ENCODE data around the gene XIRP1.

Gene XIRP1

GRCh38 chr3:39166134-39166710 lies 26.2 kb downstream of the XIRP1 start:
- DNase-seq, result no peak

GRCh38 chr3:39165518-39165917 lies 26.9 kb downstream of the XIRP1 start:
- no peak for DNase-seq

DNA sequence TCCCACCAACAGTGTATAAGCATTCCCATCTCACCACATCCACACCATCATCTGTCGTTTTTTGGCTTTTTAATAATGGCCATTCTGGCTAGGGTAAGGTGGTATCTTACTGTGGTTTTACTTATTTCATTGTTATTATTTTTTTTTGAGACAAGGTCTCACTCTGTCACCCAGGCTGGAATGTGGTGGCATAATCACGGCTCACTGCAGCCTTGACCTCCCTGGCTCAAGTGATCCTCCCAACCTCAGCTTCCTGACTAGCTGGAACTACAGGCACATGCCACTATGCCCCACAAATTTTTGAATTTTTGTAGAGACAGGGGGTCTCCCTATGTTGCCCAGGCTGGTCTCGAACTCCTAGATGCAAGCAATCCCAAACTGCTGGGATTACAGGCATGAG lies 28.0 kb downstream of the XIRP1 start:
- DNase-seq, result no peak

GRCh38 chr3:39158148-39158715 lies 34.2 kb downstream of the XIRP1 start:
- DNase-seq, result no peak

DNA sequence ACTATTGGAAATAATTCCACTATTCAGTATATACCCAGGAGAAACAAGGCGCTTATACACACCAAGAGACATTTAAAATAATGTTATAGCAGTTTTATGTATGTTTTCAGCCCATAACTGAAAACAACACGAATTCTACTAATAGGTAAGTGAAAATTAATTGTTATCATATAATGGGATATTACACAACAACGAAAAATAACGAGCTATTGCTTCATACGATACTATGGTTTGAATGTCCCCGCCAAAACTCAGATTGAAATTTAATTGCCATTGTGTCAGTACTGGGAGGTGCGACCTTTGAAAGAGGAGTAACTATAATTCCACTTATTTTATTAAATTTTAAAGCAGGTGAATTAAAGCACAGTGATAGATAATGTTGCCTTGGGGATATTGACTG lies 35.0 kb downstream of the XIRP1 start:
- no peak for DNase-seq

GRCh38 chr3:39156421-39156820 lies 36.0 kb downstream of the XIRP1 start:
- DNase-seq, result no peak

DNA sequence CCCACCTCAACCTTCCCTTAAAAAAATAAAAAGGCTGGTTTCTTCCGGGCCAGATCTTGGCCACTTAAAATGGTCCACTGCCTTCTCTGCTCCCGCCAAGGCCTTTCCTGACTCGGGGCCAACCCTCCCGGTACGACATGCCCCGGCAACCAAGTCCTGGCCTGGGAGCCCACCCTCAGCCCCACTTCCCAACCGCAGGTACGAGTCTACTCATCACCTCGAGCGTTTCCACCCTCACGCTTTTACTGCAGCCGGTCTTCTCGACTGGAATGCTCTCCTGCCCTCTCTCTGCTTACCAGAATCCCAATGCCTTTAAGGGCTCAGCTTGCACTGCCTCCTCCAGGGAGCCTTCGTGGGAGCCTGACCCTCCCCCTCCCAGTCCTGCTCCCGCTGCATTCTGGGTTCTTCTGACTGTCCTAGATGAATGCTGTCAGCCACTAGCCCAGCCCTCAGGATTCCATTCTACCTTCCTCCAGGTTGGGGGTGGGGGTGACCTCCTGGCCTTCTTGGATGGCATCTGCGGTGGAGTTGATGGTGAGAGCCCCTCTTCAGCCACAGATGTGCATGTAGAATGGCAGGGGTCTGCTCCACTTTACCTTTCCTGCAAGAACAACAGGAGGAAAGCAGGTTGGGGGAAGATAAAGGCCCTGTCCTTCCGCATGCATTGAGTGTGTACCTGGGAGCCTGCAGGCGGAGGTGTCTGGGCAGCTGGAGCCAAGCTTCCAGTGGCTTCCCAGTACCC lies 37.9 kb downstream of the XIRP1 start:
- no peak for DNase-seq

GRCh38 chr3:39153977-39154279 lies 38.5 kb downstream of the XIRP1 start:
- no peak for DNase-seq

DNA sequence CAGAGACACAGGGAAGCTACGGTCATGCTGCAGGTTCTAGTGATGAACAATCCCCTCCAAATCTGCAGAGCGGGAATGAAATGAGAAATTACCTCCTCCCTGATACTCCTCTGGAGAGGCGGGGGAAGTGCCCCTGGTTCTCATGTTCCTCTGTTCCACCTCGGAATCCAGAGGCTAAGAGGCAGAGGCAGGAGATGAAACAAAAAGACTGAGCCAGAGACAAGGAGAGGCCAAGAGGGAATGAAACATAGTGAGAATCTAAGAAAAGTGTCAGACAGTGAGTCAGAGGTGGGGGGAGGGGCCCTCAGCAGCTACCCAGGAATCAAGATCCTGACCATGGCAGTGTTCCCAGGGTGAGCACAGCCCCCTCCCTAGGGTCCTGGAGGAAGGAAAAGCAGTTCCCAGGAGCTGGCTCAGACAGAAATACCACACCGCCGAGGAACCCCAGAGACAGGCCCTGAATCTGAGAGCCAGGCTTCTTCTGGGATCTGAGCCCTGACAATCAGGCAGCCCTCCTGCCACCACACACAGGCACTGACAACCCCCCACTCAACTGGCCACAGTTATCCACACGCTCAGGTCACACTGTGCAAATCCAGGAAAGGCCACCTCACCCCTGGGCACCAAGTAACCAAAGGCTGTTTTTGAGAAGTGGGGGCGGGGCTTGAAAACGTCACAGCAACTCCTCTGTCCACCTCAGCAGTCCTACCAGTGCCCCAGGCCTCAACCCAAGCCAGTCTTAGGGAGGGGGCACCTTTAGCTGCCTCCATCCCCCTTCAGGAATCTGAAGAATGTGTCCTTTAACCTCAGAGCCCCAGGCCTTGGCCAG lies 41.4 kb downstream of the XIRP1 start:
- DNase-seq, result peak; percentile 65

DNA sequence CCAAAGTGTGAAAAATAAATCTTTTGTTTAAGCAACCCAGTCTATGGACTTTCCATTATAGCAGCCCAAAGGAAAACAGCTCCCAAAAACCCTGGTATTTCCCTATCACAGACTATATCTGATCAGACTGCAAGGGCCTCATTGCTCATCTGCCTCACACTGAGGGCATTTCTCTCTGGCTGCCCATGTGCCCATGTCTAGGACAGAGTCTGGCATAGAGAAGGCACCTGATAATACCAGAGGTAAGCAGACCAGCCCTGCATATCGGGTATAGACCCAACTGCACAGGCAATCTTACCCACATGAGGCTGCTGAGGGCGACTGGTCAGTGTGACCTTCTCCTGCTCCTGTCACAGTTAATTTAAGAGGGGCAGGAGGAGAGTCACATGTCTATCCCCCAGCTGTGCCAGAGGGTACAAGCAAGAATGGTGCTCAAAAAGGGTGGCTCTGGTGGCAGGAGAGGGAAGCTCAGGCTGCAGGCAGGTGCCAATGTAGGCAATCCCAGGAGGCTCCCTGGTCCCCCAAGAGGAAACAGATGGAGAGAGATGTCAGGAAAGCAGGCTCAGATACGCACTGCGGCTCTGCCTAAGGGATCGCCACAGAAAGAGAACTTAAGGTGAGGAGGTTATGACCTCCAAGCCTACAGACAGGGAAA lies 42.1 kb downstream of the XIRP1 start:
- no peak for DNase-seq

- DNase-seq, result no peak
Observed at GRCh38 chr3:39149498-39150147, 42.8 kb downstream of the XIRP1 start.

- DNase-seq, result no peak
Observed at GRCh38 chr3:39149059-39149455, 43.3 kb downstream of the XIRP1 start.

DNA sequence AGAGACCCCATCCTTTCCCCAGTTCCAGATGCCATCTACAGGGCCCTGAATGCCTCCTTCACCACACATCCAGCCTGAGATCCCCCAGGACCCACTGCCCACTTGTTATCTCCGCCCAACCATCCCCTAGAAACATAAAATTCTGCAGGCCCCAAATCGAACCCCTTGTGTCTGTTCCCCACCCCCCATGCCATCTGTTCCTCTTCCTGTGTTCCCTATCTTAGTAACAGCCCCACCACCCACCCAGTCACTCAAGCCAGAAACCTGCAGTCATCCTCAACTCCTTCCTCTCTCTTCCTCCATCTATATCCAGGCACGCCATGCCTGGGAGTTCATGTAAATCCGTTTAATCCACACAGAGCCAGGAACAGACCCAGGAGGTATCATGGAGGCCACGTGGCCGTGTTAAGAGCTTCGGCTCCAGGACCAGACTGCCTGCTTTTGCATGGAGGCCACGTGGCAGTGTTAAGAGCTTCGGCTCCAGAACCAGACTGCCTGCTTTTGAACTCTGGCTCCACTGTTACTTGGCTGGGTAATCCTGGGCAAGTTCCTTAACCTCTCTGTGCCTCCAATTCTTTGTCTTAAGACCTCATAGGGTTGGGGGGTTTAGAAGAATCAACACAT lies 43.8 kb downstream of the XIRP1 start:
- no peak for DNase-seq

- peak; percentile 13 for DNase-seq
Observed at GRCh38 chr3:39147711-39148434, 44.5 kb downstream of the XIRP1 start.

GRCh38 chr3:39146611-39147591 lies 45.5 kb downstream of the XIRP1 start:
- DNase-seq, result peak; percentile 76

DNA sequence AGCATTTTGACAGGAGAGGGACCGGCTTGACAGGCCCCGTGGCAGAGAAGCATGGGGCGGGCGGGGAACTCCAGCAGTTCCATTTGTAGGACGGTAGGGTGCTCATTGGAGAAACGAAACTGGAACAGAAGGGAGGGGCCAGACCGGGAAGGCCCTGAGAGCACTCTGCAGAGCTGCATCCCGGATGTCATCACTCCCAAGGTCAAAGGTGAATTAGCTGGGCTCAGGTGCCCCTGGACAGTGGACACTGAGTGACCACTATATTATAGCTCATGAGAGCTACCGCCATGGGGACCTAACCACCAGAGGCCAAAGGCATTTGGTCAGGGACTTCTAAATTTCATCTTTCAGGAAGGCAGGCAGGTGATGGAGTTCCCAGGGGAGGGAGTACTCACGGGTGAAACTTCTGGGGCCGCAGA lies 46.3 kb downstream of the XIRP1 start:
- DNase-seq, result no peak

DNA sequence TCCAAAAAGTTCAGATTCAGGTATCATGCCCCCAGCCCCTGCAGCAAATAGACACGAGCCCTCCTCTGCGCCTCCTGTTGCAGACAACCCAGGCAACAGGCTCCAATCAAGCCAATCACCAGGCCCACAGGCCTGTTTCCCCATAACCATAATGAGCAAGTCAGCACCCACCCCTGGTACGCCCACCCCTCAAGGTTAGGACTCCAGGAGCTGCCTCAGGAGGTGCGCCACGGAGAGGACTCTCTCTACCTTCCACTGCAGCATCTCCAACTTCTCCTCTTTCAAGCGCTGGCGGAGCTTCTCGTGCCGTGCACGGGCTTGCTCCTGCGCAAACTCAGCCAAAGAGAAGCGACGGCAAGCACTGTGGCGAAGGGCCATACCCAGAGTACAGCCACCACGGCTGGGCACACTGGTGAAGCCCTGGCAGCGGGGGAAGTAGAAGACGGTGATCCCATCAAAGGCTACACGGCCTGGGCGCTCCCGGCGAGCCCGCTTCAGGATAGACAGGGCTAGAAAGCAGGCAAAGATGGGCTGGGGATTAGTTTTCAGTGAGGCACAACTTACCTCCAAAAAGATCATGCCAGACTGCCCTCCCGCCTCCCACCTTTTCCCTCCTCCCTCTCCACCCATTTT lies 47.5 kb downstream of the XIRP1 start:
- no peak for DNase-seq

- no peak for DNase-seq
Observed at GRCh38 chr3:39144095-39144747, 48.2 kb downstream of the XIRP1 start.

Measured in stimulated activated naive CD4-positive, alpha-beta T cell treated with Interleukin-2 at 50 U/mL for 16 hours (primary cell).